NCI-H1694 treated with DMSO at 0.1 percent for 48 hours (cell line): Measurements from ENCODE around the gene SHE.
"Not testable (repeated sequence)": the region's sequence is repeated elsewhere in the genome, so short reads cannot be mapped to it uniquely, and the experiment has no call there.

Experiments
- DNase-seq: peaks from one replicate; lab custom pipeline; 2025; lab: John Stamatoyannopoulos, UW

The SHE gene

GRCh38 chr1:154502066-154502743, at the start of gene SHE, which contains the start of gene TDRD10:
SHE (minus strand) TSS chr1:154502412; CDS start chr1:154502026, 386 bp downstream.
TDRD10 (plus strand) TSS chr1:154502219; CDS start chr1:154506904, 4,685 bp downstream.
- no peak for DNase-seq

DNA sequence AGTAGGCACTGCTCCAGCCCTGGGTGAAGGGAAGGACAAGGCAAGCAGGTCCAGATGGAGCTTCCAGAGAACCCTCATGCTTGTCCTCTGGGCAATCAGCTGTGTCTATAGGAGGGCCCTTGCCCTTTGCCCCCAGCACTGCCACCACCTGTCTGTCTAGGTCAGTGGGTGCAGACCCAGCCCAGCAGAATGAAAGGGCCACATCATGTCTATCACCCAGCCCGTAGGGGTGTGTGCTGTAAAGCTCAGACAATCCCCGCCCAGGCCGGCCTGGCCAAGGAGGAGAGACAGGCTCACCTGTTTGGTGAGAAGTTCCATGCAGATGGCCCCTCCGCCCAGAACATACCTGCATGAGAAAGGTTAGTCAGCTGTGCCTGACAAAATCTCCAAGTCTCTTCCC, 49.3 kb upstream of the SHE start:
- no peak for DNase-seq

GRCh38 chr1:154550657-154551056, 48.4 kb upstream of the SHE start:
- no peak for DNase-seq

GRCh38 chr1:154550070-154550469, 47.9 kb upstream of the SHE start:
- DNase-seq = no peak

DNA sequence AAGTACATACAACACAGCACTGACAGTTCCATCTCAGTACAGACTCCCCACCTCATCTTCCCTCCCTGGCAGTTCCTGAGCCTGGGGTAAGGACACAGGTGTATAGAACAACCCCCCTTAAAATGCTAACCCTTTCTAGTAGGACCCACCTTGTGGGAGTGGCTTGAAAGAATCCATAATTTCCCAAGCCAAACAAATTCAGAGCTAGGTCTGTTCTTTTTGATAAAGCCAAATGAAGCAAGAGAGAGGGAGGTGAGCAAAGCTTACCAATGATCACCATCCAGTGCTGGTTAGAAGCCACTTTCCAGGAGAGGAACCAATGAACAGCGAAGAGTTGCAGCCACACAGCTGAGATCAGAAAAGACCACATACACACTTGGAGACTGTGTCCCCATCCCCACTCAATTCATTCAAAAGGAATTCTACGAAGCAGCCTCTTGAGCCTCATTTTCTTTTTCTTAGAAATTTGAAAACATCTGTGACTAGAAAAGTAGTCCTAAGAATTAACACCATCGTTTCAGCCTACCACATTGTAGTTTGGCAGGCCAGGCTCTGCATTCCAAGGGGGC, 47.1 kb upstream of the SHE start:
- no peak for DNase-seq

- no peak for DNase-seq
Observed at GRCh38 chr1:154548028-154548427, 45.8 kb upstream of the SHE start.

- DNase-seq = no peak
Observed at GRCh38 chr1:154547105-154547732, 45.0 kb upstream of the SHE start.

DNA sequence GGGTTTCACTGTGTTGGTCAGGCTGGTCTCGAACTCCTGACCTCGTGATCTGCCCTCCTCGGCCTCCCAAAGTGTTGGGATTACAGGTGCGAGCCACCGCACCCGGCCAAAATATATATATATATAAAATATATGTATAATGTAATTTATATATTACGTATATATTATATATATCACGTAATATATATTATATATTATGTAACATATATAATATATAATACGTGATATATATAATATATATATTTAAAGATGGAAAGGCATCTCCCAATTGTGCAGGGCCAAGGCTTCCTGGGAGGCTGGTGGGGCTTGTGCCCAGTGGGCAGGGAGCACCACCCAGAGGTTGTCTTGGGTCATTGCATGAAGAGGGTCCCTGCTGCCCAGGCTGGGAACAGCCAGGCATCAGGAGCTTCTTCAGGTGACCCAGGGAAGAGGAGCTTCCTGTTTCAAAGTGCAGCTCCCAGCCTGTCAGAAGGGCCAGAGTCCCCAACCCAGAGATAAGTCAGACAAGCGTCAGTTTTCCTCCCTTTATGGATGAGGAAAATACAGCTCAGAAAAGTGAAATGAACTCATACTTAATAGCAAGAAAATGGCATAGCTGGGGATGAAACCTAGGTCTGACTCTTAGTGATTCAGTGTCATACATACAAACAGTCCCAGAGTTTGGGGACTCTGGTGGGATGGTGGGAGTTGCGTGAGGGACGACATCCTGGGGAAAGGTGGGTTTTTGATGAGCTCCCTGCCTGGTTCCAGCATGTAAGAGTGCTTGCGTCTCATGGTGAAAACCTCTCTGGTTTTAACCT, 44.3 kb upstream of the SHE start:
- peak; percentile 88 for DNase-seq

DNA sequence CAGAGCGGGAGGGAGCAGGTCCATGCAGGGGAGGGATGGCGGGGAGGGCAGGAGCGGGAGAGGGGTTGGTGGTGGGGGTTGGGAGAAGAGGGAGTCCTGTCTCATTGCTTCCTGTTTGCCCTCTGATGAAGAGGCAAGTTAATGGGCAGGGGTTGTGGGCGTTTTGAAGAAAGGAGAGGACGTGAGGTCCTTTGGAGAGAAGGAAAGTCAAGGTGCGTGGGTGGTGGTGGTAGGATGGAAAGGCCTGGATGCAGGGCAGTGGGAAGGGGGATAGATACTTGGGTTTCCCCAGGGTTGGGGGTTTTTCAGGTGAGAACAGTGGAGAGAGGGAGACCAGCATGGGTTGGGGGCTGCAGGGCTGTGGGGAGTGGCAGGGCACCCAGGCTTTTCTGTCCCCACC, 39.0 kb upstream of the SHE start:
- DNase-seq = no peak

DNA sequence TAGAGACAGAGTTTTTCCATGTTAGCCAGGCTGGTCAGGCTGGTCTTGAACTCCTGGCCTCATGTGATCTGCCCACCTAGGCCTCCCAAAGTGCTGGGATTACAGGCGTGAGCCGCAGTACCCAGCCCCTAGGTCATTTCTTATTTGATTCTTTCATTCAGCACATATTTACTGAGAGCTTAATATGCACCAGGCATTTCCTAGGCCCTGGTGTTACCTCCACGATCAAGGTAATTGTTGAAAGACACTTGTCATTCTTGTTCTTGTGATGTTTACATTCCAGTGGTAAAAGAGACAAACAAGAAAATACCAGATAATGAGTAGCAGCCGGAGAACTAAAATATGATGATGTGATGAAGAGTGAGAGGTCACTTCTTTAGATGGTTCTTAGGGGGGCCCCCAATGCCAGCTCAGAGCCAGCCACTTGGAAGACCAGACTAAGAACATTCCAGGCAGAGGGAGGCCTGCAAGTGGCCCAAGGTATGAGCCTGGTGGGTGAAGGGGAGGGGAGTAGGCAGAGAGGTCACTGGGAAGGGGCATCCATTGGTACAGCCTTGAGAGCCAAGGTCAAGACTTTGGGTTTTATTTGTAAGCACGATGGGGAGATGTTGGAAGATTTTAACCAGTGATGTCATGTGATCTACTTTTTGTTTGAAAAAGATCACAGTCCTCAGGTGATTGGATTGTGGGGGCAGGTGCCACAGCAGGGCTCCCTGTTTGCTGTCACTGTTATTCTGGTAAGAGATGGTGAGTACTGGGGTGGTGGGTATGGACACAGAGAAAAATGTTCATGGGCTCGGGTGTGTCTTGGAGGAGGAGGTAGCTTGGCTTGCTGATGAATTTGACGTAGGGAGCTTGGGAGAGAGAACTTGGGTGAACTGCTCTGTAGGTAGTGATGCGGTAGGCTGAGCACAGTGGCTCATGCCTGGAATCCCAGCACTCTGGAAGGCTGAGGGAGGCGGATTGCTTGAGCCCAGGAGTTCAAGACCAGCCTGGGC, 37.6 kb upstream of the SHE start:
- no peak for DNase-seq

DNA sequence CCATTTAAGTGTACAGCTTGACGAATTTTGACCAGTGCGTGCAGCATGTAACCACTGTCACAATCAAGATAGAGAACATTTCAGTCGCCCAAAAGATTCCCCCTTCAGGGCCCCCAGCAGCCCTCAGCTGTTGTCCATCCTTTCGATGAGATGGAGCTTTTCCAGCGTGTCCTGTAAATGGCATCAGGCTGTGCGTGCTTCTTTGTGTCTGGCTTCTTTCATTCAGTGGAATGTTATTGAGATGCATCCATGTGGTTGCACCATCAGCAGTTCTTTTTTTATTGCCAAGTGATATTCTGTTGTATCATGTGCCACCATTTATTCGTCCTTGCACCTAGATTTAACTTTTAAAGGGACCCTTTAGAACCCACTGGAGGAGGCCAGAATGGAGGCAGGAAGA, 34.4 kb upstream of the SHE start:
- no peak for DNase-seq

GRCh38 chr1:154533952-154534844, 32.0 kb upstream of the SHE start:
- DNase-seq = peak; percentile 39

- not testable (repeated sequence) for DNase-seq
Observed at GRCh38 chr1:154531950-154532349, 29.7 kb upstream of the SHE start.

- DNase-seq = no peak
Observed at GRCh38 chr1:154529308-154529707, 27.1 kb upstream of the SHE start.

DNA sequence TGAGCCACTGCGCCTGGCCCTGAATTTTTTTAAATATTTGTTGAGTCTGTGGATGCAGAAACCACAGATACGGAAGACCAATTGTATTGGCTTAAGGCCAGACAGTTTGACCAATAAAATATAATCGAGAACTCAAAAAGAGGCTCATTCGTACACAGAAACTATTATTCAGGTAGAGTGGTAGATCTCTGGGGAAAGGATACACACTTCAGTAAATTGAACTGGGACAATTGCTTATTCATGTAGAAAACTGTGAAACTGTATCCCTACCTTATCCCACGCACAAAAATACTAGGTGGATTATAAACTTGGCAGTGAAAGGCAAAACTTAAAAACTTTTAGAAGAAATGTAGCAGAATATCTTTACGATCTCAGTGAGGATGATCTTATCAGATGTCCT, 25.0 kb upstream of the SHE start:
- DNase-seq = no peak

GRCh38 chr1:154524881-154525280, 22.7 kb upstream of the SHE start:
- no peak for DNase-seq

GRCh38 chr1:154521695-154522094, 19.5 kb upstream of the SHE start:
- DNase-seq = no peak

DNA sequence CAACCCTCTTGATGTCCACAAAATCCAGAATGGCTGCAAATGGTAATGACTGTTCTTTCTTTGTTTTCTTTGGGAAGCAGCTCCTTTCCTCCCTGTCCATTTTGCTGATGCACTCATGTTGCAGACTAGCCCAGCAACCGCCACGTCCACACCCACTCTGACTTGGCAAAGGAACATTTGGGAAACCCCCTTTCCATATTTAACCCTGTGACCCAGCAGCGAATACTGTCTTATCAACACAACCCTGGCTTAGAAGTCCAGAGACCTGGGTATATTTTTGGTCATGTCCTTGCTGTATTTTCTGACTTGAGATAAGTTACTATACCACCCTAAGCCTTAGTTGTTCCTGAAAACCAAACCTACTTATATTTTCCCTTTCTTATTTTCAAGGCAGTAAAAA, 18.1 kb upstream of the SHE start:
- no peak for DNase-seq

GRCh38 chr1:154519591-154519991, 17.4 kb upstream of the SHE start:
- no peak for DNase-seq

GRCh38 chr1:154517661-154518060, 15.4 kb upstream of the SHE start:
- DNase-seq = no peak
